Esophagus squamous epithelium (tissue), 4 donors: ENCODE data around the gene CCSER1.

Experiments
- CTCF ChIP-seq, 6 experiments: fragments of 450-650 bp in 4 of 6; fragments of 200-600 bp in 2 of 6; sonication (generic) in 2 of 6; IDR thresholded peaks; one replicate each; pipeline ENCODE4 v1.5.1; 2016 to 2019; ENCODE audit warnings: antibody characterized with exemption in 6 of 6, mild to moderate bottlenecking in 4 of 6, moderate library complexity in 4 of 6
- POLR2A ChIP-seq, 4 donors: fragments of 450-650 bp; IDR thresholded peaks; one replicate each; pipeline ENCODE4 v1.6.1; 2017; ENCODE audit warnings: antibody characterized with exemption in 4 of 4, mild to moderate bottlenecking in 4 of 4, moderate library complexity in 3 of 4

DNA sequence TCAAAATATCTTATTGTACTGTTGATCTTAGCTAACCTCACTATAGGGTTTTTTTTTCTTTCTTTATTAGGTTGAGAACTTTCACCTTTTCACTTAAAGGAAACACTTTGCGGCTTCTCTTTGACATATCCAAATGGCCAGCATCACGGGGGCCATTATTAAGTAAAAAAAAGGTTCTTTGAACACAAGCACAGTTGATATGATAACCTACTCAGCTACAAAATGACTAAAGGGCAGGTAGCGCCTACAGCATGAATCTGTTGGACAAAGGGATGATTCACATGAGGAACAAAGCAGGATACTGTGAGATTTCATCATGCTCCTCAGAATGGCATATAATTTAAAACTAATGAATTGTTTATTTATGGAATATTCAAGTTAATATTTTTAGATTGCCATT, 119.6 kb downstream of the CCSER1 start:
- no peak for TF ChIP-seq CTCF (IDR thresholded peaks at IDR 0.05)
- TF ChIP-seq POLR2A (IDR thresholded peaks at IDR 0.05): no peak
